Fibroblast of skin of abdomen (primary cell): ENCODE results near the gene SLC6A11.

Source experiments
- DNase-seq: peaks from one replicate; pipeline ENCODE4 v3.0.0-alpha.2; 2013

The SLC6A11 gene

GRCh38 chr3:10956531-10956930, 140.5 kb downstream of the SLC6A11 start:
- DNase-seq = no peak

GRCh38 chr3:10956986-10957385, 141.0 kb downstream of the SLC6A11 start:
- no peak for DNase-seq

DNA sequence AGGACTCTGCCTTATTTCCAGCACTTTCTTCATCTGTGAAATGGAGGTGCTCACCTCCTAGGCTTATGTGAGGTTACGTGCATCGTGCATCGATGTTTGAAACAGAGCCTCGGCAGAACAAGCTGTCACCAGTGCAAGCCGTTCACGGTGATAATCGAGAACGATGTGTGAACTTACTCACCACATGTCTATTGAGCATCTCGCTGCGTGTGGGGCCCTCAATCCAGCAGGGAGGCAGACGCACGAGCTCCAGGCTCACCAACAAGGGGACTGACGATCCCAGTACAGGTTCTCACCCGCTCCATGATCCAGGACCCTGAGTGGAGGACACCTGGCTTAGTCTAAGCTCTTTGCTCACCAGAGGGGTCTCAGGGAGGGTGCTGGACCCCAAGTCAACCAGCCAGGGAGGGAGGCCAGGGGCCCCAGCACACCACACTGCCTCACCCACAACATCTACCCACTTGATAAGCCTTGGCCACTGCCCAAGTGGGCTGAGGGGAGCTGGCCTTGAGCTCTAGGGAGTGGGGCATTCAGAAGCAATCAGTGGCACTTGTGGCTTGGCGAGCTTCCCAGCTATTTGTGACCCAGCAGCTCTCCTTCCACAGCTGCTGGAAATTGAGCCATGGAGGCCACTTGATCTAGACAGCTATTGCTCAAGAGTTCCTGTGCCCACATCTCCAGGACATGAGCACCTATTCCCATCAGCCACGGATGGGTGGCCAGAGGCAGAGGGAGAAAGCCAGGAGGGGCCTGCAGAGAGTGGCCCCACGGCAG, 142.1 kb downstream of the SLC6A11 start:
- DNase-seq = peak; percentile 10

- DNase-seq = no peak
Measured at GRCh38 chr3:10960255-10960654, 144.2 kb downstream of the SLC6A11 start.

GRCh38 chr3:10961921-10962320, 145.9 kb downstream of the SLC6A11 start:
- no peak for DNase-seq

DNA sequence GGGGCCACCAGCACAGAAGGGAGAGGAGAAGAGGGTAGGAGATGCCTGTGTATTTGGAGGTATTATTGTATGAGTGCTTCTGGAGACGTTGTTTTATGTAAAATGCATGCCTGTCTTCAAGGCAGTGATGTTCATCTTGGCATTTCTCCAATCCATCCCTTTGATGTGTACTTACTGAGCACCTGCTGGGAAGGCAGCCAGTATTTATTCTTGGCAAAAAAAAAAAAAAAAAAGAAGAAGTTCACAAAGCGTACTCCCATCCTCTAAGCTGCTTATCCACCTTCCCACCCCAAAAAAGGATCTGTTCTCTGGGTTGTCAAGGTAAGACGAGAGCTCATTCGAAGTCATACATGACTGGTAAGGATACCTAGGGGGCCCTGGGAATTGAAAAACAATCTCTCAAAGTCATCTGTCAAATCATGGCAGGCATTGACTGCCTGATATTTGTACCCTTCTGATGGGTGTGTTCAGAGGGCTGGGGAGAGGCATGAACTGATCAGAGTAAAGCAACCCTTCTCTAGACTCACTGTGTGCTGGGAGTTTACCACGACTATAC, 146.5 kb downstream of the SLC6A11 start:
- DNase-seq = no peak

DNA sequence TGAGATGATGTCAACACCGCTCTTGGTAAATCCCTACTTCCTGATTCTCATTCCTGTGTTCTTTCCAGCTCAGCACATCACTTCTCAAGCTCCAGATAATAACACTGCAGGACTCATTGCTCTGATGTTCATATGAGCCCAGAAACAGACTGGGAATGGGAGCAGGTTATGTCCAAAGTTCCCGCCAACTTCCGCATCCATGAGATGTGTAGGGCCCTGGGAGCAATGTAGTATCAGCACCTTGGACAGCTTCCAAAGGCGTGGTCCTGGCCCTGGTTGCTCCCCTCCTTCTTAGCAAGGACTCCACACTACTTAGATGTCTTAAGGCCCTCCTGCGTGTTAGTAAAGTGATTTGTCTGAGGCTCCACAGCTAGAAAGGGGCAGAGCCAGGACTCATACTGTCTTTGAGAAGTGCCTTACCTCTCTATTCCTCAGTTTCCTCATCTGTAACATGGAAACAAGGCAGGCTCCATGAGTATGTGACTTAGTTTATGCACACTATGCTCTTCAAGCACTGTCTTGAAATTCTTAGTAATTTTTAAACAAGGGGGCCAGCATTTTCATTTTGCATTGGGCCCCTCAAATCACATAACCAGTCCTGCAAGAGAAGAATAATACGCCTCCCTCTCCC, 148.6 kb downstream of the SLC6A11 start:
- peak; percentile 12 for DNase-seq

DNA sequence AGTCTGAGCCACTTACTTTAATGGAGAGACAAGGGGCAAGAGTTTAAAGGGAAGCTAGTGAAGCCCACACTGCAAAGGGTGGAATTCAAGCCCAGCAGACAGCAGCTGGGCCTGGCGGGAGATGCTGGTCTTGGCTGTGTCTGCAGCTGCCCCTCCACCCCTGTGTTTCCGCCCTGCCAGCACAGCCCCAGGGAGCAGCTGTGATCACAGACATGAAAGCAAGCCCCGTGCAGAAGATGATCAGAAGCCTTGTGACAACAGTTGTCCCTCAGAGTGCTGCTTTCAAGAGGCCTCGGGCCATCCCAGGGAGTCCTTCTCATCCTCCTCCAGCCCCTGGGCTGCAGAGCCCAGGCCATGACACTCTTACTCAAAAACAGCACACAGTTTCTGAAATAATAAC, 152.4 kb downstream of the SLC6A11 start:
- DNase-seq = no peak

DNA sequence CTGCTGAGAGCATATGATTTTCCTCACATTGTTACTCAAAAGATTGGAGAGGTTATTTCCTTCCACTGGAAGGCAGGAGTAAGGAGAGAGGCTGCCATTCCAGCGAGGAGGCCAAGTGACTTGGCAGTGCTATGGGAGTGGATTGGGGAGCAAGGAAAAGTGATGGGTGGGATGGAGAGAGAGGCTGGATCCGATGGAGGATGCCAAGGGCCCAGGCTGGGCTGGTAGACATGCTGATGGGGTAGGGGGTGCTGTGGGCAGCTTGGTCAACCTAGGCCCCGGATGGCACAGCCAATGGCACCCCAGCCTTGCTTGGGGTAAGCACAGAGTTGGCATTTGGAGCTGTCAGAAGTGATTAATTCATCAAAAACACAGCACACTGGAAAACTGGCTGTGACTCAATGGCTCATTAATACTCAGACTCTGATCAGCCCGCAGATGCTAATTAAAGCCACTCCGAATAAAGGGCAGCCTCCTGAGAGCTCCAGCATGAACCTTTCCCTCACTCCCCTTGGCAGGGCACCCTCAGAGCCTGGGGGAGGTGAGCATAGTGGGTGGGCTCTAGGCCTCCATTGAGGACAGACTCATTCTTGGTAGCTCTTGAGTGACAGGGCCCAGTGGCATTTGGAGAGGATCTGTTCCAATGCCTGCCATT, 154.4 kb downstream of the SLC6A11 start:
- no peak for DNase-seq

DNA sequence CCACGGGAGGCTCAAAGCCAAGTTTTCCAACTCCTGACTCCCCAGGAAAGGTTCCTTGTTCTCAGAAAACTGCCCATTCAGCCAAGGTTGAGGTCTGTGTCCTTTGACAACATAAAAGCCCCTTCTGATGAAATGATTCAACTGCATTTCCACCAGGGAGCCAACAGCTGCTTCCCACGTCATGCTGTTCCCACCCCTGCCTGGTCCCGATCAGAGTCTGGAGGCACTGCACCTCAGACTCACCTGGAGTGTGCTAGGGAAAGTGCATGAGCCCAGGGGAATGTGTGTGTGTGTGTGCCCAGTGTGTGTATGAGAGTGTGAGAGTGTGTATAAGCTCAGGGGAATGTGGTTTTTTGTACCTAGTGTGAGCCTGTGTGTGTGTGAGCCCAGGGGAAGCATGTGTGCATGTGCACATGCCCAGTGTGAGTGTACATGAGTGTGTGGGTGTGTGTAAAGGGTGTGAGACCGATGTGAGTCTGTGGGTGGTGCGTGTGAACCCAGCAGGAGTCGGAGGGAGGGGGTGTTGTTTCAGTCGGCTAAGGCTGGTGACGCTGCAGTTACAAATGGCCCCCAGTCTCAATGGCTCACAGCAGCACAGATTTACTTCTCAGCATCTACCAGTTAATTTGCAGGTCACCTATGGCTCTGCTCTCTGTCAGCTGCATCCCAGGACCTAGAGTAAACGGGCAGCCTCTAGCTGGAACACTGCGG, 156.2 kb downstream of the SLC6A11 start:
- no peak for DNase-seq

DNA sequence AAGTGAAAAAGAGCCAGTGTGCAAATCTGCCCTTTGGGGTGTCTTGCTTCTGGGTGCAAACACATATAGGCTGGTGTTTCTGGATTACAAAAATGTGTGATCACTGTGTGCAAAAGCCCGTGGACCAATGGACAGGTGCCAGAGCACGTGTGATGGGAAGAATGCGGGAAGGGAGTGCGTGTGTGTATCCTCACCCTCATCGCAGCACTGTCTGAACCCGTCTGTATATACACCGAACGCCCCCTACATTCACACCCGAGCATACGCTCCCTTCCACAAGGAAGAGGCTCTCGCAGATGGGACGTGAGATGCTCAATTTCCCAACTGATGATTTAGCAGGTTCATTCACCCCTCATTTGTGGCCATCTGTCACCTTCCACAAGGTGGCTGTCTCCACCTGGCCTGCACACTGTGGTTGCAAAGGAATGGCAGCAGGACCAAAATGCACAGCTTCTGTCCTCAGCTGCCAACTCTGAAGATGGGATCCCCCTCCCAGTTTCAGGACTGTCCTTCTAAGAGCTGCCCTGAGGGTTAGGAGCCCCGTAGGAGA, 157.1 kb downstream of the SLC6A11 start:
- DNase-seq = no peak

DNA sequence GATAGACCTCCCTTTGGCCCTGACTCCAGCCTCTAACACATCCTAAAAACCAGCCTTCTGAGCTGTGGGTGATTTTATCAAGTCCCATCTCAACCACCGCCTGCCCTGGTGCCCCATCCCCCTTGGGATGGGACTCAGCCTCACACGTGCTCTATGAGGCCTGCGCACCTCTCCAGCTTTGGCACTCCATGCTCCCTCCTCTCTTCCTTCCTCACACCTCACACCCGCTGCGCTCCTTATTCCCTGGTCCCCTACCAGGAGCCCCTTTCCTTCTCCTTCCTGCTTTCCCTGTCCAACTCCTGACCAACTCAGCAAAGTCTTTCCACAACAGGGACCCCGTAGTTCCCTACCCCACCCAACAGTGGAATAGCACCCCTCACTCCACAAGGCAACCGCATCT, 158.1 kb downstream of the SLC6A11 start:
- DNase-seq = no peak

- no peak for DNase-seq
Measured at GRCh38 chr3:10974746-10975375, 158.8 kb downstream of the SLC6A11 start.

GRCh38 chr3:10975695-10976234, 159.7 kb downstream of the SLC6A11 start:
- DNase-seq = no peak

GRCh38 chr3:10976770-10977169, 160.7 kb downstream of the SLC6A11 start:
- no peak for DNase-seq

DNA sequence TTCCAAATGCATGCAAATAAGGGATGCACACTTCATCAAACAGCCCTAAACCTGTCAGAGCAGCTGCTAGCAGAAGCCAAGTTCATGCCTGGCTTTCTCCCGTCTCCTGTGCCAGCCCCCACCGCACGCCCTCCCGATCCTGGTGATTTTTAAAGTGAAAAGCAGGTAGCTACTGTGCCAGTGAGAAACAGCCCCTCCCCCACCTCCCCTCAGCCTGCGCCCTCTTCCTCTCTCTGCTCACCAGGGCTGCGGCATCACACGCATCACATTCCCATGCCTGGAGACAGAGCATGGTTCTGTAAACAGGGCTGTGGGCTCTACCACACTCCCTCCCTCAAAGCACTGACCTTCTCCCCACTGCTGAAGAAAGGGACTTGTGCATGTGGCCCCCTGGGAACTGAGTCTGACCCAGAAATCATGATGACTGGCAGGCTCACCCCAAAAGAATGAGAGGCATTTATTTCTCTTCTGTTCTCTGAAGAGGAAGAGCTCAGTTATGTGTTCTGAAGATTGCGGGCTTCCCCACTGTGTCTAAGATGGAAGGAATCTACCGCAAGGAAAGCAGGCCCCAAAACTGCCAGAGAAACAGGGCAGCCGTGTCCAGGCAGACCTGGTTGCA, 162.0 kb downstream of the SLC6A11 start:
- peak; percentile 86 for DNase-seq

DNA sequence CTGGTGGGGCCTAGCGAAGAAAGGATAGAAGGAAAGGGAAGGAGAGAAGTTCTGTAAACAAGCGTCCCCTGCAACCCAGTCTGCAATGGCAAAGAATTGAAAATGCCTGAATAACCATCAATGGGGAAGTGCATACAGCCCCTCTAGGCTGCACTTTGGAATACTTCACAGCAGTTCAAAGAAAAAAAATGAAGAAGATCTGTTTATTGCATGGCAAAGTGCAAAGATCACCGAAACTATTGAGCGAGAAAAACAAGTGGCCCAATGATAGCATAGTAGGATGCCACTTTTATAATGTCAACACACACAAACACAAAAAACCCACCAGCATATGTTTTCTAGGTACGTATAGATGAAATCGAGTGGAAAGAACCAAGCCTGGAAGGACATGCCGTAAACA, 162.9 kb downstream of the SLC6A11 start:
- DNase-seq = no peak

DNA sequence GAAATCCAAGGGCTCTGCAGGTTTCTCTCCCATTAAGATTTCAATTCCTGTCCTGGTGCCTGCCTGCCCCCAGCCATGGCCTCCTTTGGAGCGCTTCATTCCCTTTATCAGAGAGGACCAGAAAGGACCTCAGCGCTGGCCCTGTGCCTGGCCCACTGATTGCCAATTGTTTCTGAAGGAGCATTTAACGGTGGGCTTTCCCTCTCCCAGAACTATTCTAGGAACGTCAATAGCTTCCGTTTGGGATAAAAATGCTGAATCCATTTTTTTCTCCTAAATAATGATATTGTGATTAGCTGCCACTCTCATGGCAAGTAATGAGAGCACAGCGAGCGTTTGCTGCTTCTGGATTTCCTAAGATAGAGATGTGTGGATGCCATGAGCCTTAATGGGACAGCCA, 164.3 kb downstream of the SLC6A11 start:
- DNase-seq = no peak

- no peak for DNase-seq
Measured at GRCh38 chr3:10981031-10981430, 165.0 kb downstream of the SLC6A11 start.

- peak; percentile 89 for DNase-seq
Measured at GRCh38 chr3:10981961-10982360, 165.9 kb downstream of the SLC6A11 start.

DNA sequence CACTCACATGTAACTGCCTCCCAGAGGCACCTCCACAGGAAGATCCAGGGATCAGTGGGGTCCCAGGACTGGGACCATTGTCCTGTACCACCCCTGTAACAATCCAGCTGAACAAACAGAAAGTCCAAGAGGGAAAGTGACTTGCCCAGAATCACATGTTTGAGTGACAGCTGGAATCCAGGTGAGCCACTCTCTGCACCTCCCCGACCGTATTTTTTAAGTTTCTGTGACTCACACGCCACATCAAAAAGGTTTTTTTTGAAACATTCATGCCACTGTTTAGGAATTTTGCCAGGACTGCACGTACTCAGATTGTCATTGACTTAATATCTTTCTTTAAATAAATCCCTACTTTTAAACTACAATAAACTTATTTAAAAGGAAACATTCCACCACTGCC, 166.8 kb downstream of the SLC6A11 start:
- DNase-seq = no peak
